ENCODE data around the gene HLA-DOA.

Gene HLA-DOA

GRCh38 chr6:33008944-33009861, at the start of gene HLA-DOA:
TSS of gene HLA-DOA (minus strand) at chr6:33009591.
- DNase-seq (ENCODE audit: low spot score): no peak

- no peak for DNase-seq (ENCODE audit: low spot score)
Observed at GRCh38 chr6:33057222-33058150, 48.1 kb upstream of the HLA-DOA start.

GRCh38 chr6:33053230-33053629, 43.8 kb upstream of the HLA-DOA start:
- no peak for DNase-seq (ENCODE audit: low spot score)

GRCh38 chr6:33052627-33053026, 43.2 kb upstream of the HLA-DOA start:
- DNase-seq (ENCODE audit: low spot score): no peak

GRCh38 chr6:33050014-33050810, 40.8 kb upstream of the HLA-DOA start:
- no peak for DNase-seq (ENCODE audit: low spot score)

- DNase-seq (ENCODE audit: low spot score): no peak
Observed at GRCh38 chr6:33049323-33050013, 40.1 kb upstream of the HLA-DOA start.

- DNase-seq (ENCODE audit: low spot score): no peak
Observed at GRCh38 chr6:33040157-33040556, 30.8 kb upstream of the HLA-DOA start.

GRCh38 chr6:33036535-33036934, 27.1 kb upstream of the HLA-DOA start:
- no peak for DNase-seq (ENCODE audit: low spot score)

- DNase-seq (ENCODE audit: low spot score): no peak
Observed at GRCh38 chr6:33034554-33034953, 25.2 kb upstream of the HLA-DOA start.

GRCh38 chr6:33030245-33030644, 20.9 kb upstream of the HLA-DOA start:
- no peak for DNase-seq (ENCODE audit: low spot score)

- no peak for DNase-seq (ENCODE audit: low spot score)
Observed at GRCh38 chr6:33029328-33030184, 20.2 kb upstream of the HLA-DOA start.

GRCh38 chr6:33028220-33028849, 18.9 kb upstream of the HLA-DOA start:
- DNase-seq (ENCODE audit: low spot score): no peak

GRCh38 chr6:33024521-33024920, 15.1 kb upstream of the HLA-DOA start:
- DNase-seq (ENCODE audit: low spot score): no peak

- no peak for DNase-seq (ENCODE audit: low spot score)
Observed at GRCh38 chr6:33023536-33023935, 14.1 kb upstream of the HLA-DOA start.

GRCh38 chr6:33021917-33022316, 12.5 kb upstream of the HLA-DOA start:
- DNase-seq (ENCODE audit: low spot score): no peak

GRCh38 chr6:33019372-33019771, 10.0 kb upstream of the HLA-DOA start:
- DNase-seq (ENCODE audit: low spot score): no peak

- peak; percentile 68 for DNase-seq (ENCODE audit: low spot score)
Observed at GRCh38 chr6:33018904-33019303, 9.5 kb upstream of the HLA-DOA start.

- no peak for DNase-seq (ENCODE audit: low spot score)
Observed at GRCh38 chr6:33018418-33018817, 9.0 kb upstream of the HLA-DOA start.

- no peak for DNase-seq (ENCODE audit: low spot score)
Observed at GRCh38 chr6:33017694-33018353, 8.4 kb upstream of the HLA-DOA start.
